HEK293 (cell line): ENCODE data around the gene DBET.
"Not testable (repeated sequence)": the region's sequence is repeated elsewhere in the genome, so short reads cannot be mapped to it uniquely, and the experiment has no call there.

Experiments
- CTCF ChIA-PET: fragments of 350-600 bp; formaldehyde crosslinking; extraction: SDS; loops from one replicate; lab custom pipeline; 2021; ENCODE audit warnings: antibody characterized with exemption; lab: Yijun Ruan, JAX
- POLR2A ChIA-PET: fragments of 300-600 bp; formaldehyde crosslinking; extraction: SDS; loops from one replicate; lab custom pipeline; 2020; ENCODE audit warnings: antibody characterized with exemption, inconsistent platforms; lab: Yijun Ruan, JAX
- H3K27ac ChIP-seq: fragments of 200-500 bp; sonication (Bioruptor generic); 2 replicates; pipeline ENCODE4 v1.5.1; 2014; ENCODE audit warnings: low read depth, low read length, control low read depth, inconsistent platforms; ENCODE audit errors: extremely low read depth
- H3K36me3 ChIP-seq, 2 experiments: fragments of 200-500 bp in 1 of 2; sonication (Bioruptor generic) in 1 of 2; 1 replicate in 1 of 2; 2 replicates in 1 of 2; pipeline ENCODE4 v1.5.1; 2014 to 2017; ENCODE audit warnings: inconsistent platforms in 2 of 2, low read length in 2 of 2; ENCODE audit not compliant: control insufficient read depth in 2 of 2, insufficient read depth in 1 of 2
- H3K4me1 ChIP-seq: fragments of 200-500 bp; sonication (Bioruptor generic); 2 replicates; pipeline ENCODE4 v1.5.1; 2014; ENCODE audit warnings: mild to moderate bottlenecking, low read length, inconsistent platforms; ENCODE audit not compliant: control insufficient read depth, insufficient read depth
- H3K4me3 ChIP-seq: 2 replicates; pipeline ENCODE4 v1.5.1; 2011; ENCODE audit warnings: low read depth, mild to moderate bottlenecking, control low read depth, low read length, moderate library complexity
- H3K9me3 ChIP-seq: fragments of 200-500 bp; sonication (Bioruptor generic); 2 replicates; pipeline ENCODE4 v1.5.1; 2014; ENCODE audit warnings: low read depth, low read length, inconsistent platforms; ENCODE audit not compliant: control insufficient read depth, insufficient read depth

DBET gene

DNA sequence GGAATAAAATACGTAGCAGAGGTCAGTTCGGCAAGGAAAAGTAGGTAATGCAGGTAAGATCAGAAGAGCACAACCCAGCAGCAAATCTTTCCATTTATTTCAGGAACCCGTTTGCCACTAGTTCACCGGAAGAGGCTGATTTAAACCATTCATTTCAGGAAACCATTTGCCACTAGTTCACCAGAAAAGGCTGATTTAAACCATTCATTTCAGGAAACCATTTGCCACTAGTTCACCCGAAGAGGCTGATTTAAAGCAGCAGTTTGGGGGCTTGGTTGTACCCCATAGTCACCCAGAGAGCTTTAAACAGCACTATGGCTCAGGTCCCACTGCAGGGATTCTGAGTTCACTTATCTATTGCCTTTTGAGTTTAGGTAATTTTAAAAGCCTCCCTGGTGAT, 33.0 kb upstream of the DBET start:
- H3K4me1 ChIP-seq, POLR2A ChIA-PET, CTCF ChIA-PET, H3K36me3 ChIP-seq, H3K27ac ChIP-seq, H3K9me3 ChIP-seq, H3K4me3 ChIP-seq: not testable (repeated sequence)

DNA sequence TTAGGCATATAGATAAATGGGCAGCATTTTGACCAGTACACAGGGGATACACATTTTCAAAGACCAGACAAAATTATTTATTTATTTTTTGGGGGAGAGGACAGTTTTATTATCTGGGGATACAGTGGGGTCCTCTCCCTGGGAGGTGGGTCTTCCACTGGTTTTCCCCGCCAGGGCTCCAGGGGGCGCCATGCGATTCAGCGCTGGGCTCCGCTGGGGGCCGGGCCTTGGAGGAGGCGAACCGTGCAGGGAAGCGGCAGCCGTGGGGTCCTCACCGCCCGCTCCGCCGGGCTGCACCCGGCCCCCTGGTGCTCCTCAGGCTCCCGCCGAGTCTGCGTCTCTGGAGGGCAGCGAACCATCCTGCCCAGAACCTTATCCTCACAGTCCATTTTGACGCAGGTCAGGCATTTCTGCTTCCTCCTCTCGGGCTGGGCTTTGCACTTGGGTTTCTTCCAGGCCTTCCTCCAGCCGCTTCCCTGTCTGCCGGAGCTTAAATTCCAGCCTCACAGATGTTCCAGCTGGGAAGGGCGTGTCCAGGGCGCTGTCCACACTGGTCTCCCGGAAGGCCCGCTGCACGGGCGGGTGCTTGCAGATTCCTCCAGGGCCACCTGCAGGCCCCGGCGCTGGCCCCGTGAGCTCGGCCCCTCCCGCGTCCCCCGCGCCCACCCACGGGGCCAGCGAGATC, 26.5 kb upstream of the DBET start:
- H3K4me3 ChIP-seq, H3K36me3 ChIP-seq: not testable (repeated sequence)

DNA sequence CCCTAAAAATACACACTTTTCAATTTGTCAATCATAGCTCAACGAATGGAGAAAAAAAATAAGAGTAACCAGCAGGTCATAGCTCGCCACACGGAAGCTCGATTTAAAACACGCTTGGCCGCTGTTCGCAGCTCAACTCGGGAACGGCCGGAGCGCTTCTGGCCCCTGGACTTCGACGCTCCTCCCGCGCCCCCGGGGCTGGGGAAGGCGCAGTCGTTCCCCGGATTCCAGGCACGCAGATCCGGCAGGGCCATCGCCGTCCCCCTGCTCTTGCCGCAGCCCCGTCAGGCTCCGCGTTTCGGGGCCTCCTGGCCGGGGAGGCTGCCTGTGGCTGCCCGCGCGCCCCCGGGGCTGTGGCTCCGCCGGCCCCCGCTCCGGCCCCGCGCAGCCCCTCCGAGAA, 23.4 kb upstream of the DBET start:
- POLR2A ChIA-PET: not testable (repeated sequence)

More for the DNA sequence above, 26.5 kb upstream of the DBET start:
- CTCF ChIA-PET, H3K4me1 ChIP-seq, POLR2A ChIA-PET, H3K9me3 ChIP-seq, H3K27ac ChIP-seq: not testable (repeated sequence)

DNA sequence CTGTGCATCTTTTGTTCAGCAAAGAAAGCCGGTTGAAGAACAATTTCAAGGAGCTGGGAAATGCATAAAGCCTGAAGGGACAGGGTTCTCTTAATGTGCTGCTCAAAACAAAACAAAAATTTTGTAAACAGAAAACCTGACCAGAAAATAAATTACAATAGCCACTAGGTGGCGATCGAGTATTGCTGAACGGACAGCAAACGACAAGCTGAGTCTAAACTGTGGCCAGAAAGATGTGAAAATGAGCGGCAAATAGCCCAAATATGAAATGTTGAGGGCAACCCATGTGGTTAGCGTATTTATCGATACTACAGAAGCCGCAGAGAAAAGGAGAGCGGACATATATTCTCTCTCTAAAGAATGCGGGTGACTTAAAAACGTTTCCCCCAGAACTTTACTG, 16.7 kb upstream of the DBET start:
- H3K36me3 ChIP-seq, H3K9me3 ChIP-seq, H3K4me1 ChIP-seq, H3K4me3 ChIP-seq, POLR2A ChIA-PET, CTCF ChIA-PET, H3K27ac ChIP-seq: not testable (repeated sequence)

More for the DNA sequence above, 23.4 kb upstream of the DBET start:
- H3K4me1 ChIP-seq, H3K4me3 ChIP-seq, H3K36me3 ChIP-seq, H3K27ac ChIP-seq, CTCF ChIA-PET, H3K9me3 ChIP-seq: not testable (repeated sequence)

DNA sequence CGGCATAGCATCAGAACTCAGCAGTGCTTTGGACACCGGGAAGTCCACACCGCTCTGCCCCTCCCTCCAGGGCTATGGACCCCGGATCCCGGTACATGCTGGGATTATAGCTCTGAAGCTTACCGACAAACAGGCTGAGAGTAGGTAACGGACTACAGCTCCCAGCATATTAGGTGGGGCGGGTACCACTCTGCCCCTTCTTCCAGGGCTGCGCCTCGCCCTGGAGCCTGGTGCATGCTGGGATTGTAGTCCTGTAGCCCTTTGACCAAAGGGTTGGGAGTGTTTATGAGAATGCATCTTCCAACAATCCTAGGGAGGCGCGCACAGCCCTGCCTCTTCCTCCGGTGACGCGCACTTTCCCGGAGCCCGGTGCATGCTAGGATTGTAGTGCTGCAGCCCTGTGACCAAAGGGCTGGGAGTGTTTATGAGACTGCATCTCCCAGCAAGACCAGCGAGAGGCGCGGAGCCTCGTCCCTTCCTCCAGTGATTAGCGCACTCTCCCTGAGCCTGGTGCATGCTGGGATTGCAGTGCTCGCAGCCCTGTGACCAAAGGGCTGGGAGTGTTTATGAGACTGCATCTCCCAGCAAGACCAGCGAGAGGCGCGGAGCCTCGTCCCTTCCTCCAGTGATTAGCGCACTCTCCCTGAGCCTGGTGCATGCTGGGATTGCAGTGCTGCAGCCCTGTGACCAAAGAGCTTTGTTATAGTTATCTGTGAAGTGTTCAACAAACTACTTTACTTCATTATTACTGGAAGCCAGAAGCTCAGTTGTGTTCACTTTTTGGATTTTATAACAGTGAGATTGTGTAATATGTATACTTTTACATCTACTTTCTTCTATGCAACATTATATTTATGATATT, 14.7 kb upstream of the DBET start:
- H3K27ac ChIP-seq, H3K36me3 ChIP-seq, CTCF ChIA-PET, H3K4me3 ChIP-seq, H3K9me3 ChIP-seq, H3K4me1 ChIP-seq, POLR2A ChIA-PET: not testable (repeated sequence)

DNA sequence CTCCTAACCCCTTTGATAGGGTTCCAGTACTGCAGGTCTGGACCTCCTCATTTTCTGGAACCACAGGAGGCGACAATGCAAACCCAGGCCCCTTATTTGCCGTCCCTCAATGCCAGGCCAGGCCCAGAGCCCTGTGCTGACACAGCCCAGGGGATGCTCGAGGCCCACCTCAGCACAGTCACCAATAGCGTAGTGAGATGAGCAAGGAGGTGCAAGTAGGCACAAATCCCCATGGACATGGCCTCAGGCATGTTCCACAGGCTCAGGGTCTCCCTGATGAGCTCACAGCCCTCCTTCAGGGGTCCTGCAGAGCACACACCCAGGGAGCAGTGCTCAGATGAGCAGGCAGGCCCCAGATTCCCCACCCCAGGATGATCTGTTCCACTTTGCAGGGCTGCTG, 5.3 kb upstream of the DBET start:
- H3K27ac ChIP-seq, POLR2A ChIA-PET, H3K4me3 ChIP-seq, H3K9me3 ChIP-seq, H3K4me1 ChIP-seq, CTCF ChIA-PET, H3K36me3 ChIP-seq: not testable (repeated sequence)

DNA sequence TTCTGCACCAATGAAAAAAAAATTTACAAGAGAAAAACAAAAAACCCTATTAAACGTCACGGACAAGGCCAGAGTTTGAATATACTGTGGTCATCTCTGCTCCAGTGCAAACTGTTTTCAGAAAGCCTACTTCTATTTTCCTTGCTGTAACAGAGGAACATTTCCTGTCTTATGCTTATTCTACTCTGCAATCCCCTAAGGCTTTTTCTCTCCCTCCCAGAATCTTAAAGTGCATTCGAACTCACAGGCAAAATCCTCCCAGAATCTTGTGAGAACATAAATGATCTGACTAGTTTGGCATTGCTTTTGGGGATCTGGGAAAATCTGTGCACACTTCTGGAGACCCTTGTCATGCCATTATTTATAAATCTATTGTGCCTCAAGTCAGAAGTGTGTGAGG, 503 bp downstream of the DBET start:
- H3K4me1 ChIP-seq, H3K36me3 ChIP-seq, POLR2A ChIA-PET, H3K4me3 ChIP-seq, H3K27ac ChIP-seq, H3K9me3 ChIP-seq, CTCF ChIA-PET: not testable (repeated sequence)

DNA sequence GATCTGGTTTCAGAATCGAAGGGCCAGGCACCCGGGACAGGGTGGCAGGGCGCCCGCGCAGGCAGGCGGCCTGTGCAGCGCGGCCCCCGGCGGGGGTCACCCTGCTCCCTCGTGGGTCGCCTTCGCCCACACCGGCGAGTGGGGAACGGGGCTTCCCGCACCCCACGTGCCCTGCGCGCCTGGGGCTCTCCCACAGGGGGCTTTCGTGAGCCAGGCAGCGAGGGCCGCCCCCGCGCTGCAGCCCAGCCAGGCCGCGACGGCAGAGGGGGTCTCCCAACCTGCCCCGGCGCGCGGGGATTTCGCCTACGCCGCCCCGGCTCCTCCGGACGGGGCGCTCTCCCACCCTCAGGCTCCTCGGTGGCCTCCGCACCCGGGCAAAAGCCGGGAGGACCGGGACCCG, 4.0 kb downstream of the DBET start:
- POLR2A ChIA-PET, CTCF ChIA-PET, H3K27ac ChIP-seq, H3K36me3 ChIP-seq, H3K4me3 ChIP-seq, H3K4me1 ChIP-seq, H3K9me3 ChIP-seq: not testable (repeated sequence)
